HG03095 (cell line): ENCODE measurements around the gene RAB3A.

Source experiments
- ATAC-seq: cut with Tn5 transposase; IDR thresholded peaks from one replicate; pipeline ENCODE4 v1.9.1; 2021; ENCODE audit warnings: moderate library complexity; ENCODE audit not compliant: unreplicated experiment

Gene RAB3A

GRCh38 chr19:18152817-18153555, 50.9 kb downstream of the RAB3A start, which contains the start of gene PIK3R2:
TSS of gene PIK3R2 (plus strand) at chr19:18153163. CDS start at chr19:18155880, 2,717 bp downstream.
- ATAC-seq = peak; percentile 60

DNA sequence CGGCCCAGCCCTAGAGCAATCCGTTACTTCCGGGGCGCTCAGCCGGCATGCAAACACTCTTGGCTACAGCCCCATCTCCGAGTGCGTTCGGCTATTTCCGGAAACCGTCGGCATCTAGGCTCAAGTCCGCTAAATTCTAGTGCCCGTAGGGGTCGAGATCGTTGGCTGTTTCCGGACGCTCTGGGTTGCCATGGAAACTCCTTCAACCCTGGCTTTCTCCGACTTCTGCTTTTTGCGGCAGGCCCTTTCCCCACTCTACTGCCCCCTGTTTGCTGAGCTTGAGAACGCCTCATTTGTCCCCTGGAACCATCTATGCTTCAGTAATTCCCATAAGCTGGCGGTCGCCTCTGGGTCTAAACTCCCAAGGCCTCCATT, 51.4 kb downstream of the RAB3A start:
- ATAC-seq = peak; percentile 51

DNA sequence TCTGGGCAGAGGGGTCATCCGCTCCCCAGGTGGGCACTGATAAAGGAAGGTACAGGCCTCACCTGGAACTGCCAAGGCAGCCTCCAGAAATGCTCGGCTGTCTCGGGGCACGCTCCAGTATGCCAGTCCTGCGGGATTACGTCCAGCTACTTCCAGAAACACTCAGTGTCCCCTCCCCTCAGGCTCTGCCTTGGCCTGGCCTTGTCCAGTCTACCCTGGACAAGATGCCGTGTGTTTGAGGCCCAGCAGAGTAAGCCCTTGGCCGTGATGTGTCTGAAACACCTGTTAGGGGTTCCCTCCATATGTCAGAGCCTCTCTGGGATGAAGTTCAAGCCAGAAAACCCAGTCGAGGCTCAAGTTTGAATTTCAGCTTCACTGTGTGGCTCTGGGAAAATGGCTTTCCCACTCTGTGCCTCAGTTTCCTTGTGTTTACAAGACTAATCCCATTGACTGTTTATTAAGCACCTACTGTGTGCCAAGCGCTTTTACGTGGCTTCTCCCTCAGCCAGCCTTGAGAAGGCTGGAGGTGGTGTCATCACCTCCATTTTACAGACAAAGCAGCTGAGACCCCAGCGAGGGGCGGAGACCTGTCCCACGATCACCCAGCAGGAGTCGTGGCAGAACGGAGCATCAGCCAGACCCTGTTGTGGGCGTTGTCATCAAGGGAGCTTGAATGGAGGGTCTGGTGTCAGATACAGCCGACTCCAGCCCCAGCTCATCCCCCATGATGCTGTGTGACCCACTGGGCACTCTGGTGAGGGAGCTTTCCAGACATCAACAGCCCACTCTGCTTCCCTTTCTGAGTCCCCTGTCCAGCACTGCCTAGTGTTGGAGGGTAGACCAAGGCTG, 52.8 kb downstream of the RAB3A start:
- no peak for ATAC-seq

GRCh38 chr19:18149596-18149975, 54.3 kb downstream of the RAB3A start:
- no peak for ATAC-seq

GRCh38 chr19:18147396-18147795, 56.4 kb downstream of the RAB3A start:
- ATAC-seq = no peak
